Embryonic facial prominence (tissue), 1 donor: Measurements from ENCODE around the gene TEKT3.

ENCODE experiments used
- DNase-seq: peaks from one replicate; pipeline ENCODE4 v3.0.0-alpha.2; 2016; ENCODE audit errors: extremely low spot score

TEKT3 gene

DNA sequence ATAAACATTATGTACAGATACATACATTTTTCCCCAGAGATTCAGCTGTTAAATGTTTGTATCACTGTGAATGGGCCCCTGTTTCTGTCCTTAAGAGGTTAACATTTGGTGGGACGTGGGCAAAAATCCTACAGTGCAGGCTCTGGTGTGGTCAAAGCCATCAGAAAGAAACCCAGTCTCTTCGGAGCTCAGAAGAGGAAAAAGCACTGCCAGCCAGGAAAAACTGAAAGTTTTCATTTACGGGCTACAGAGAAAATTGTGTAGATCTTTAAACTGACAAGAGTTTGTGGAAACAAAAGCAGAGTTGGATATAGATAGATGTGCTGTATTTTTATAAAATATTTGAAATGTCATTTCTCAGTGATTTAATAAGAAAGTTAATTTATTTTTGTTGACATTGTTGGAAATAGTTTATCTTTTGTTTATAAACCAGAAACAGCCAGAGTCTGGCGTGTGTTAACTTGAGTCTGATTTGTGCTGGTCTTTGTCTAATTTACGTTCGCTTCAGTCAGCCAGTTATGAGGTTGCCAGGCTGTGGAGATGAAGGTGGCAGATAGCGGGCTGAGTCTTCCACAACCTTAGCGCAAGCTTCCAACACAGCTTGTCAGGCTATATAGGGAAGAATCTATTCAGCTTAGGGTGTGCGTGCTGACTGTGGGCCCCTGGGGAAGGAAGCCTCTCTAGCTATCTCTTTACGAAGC is 9.5 kb upstream of the TEKT3 start:
- no peak for DNase-seq

DNA sequence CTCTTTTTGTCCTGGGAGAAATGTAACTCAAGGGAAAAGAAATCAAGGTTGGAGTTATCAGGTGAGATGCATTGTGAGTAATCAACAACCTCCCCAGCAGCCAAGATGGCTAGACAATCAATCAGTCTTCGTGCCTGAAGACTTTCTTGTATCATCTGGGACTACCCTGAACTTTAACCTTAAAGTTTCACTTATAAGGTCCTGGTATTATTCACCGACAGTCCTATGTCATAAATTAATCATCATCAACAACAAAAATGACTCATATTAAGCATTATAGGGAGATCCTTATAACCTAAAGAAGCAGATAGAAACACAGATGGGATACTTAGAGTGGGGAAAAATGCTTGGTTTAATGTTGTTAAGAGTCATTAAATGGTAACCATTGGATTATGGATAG is 7.7 kb upstream of the TEKT3 start:
- no peak for DNase-seq

DNA sequence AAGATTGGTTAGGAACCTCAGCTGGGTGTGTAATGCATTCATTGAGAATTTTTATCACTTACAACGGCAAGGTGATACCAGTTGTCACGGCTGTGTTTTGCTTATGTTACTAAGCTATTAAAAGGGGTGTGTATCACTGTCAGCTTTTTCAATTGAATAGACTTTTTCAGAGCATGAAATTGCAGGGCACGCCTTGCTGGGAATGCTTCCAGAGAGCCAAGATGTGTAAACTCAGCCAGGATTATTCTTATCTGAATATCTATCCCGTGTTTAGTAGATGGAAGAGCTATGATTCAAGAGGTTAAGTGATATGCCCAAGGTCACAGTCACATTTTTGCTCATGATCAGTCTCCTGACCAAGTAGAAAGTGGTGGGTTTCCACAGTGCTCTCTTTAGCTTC is 6.6 kb upstream of the TEKT3 start:
- DNase-seq = no peak

DNA sequence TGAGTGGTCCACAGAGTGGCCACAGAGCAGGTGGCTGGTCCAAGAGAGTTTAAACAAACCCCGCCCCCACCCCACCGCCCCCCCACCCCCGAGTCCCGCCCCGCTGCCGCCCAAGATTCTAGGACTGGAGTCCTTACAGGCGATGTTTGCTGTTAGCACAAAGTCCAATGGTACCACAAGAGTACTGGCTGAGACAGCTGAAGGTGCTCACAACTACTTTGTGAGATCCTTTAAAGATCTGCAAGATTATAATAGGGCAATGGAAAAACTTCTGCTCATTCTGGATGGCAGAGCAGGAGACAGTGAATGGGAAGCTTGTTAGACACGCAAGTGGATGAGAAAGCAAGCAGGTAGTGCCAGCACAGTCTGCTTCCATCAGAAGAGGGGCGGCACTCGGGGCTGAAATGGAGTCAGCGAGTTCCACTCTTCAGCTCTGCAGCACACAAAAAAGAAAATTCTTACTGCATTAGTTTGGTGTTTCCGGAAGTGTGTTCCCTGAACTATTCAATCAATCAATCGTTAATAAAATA is 4.7 kb upstream of the TEKT3 start:
- DNase-seq = no peak

DNA sequence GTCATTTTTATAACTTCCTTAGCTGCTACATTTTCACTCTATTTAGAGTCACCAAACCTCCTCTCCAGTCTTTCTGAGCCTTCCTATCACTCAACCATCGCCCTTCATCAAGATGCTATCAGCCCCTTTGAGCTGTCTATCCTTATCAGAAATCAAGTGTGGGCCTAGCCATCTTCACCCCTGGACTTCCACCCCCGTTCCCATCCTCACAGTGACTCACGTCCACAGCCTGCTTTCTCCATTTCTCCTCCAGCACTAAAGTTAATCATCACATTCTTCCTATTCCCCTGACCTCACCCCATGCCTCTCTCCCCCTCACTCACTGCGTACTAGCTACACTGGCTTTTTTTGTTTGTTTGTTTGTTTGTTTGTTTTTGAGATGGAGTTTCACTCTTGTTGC is 2.4 kb upstream of the TEKT3 start:
- DNase-seq = no peak

DNA sequence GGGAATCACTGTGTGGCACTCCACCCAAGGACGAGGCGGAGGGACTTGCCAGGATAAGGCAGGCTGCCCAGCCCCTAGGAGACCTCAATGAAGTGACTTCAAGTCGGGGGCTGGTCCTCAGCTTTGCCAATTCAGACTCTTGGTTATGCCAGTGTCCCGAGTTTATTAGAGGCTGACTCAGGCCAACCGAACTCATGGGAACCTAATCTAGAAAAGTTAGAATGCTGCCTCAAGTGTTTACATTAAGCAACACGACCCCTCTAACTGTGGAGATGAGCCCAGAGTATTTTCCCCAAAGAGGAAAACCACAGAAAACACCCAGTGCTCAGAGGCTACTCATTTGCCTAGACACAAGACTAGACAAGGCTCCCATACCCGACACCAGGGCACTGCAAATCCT is 1.1 kb upstream of the TEKT3 start:
- DNase-seq = no peak

DNA sequence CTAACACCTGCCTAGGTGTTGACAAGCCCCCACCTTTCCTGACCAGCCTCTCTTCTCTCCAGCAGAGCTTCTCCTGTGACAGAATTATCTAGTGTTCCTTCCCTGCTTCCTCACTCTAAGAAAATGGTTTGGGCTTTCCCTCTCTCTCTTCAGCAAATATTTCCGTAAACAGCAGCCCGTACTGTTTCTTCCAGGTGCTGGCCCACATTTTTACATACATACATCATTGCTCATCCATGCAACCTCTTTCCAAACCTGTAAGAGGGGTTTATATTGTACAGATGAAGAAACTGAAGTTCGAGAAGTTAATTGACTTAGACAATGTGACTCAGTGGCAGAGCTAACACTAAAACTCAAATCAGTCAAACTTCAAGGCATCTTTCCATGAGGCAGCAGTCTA is 569 bp upstream of the TEKT3 start:
- no peak for DNase-seq

DNA sequence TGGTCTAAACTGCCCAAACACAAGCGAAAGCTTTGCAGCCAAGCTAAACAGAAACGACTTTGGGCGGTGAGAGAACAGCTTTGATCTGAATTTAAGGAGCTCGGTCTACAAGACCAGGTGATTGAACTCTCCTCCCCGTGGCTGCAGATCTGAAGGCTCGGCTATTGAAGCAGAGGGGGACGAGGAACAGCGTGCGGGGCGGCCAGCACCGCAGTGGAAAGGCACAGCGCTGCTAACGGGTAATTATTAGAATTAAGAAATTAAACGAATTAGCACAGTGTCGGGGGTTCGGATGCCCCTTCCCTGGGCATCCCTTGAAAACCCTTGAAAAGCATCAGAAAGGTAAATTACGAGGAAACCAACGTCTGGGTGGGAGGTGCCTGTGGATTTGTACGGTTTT is 431 bp downstream of the TEKT3 start:
- no peak for DNase-seq

DNA sequence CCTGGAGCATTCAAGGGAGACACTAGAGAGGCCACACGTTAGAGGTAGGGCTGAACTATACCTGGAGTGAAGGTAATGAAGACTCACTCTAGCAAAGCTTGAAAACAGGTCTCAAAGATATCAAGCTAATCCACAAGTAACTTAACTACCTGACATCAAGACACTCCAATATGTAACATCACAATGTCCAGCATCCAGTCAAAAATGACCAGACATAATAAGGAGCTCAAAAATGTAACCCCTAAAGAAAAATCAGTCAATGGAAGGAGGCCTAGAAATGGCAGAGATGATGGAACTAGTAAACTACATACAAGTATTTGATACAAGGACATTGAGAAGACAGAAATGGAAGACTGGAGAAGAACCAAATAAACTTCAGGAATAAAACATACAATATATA is 6.0 kb downstream of the TEKT3 start:
- DNase-seq = no peak

DNA sequence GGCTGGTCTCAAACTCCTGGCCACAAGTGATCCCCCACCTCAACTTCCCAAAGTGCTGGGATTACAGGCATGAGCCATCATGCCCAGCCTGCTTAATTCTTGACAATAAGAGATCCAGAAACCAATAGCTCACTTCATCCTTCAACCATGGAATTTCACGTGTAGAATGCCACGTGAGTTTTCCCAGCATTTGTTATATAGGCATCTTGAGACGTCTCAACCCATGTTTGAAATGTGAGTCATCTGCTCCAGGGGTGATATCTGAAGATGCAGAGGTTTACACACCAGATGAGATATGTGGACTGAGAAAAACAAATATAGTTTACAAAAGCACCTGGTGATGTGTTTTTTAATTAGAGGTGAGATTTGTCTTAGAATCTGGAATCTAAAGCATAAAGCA is 7.1 kb downstream of the TEKT3 start:
- no peak for DNase-seq

DNA sequence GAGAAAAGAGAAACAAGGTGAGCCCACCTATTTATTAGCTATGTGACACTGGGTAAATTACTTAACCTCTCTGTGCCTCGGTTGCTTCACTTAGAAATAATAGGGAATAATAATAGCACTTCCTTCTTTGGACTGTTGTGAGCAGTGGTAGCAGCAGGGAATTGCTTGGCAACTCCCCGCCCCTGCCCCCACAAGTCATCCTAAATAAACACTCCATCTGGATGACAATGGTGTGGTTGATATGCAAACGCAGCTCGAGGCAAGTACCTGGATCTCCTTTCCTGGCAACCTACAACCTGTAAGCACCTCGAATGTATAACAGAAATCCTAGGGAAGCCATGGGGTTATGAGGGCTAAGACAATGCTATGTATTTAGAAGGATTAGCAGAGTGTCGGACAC is 9.1 kb downstream of the TEKT3 start:
- no peak for DNase-seq

DNA sequence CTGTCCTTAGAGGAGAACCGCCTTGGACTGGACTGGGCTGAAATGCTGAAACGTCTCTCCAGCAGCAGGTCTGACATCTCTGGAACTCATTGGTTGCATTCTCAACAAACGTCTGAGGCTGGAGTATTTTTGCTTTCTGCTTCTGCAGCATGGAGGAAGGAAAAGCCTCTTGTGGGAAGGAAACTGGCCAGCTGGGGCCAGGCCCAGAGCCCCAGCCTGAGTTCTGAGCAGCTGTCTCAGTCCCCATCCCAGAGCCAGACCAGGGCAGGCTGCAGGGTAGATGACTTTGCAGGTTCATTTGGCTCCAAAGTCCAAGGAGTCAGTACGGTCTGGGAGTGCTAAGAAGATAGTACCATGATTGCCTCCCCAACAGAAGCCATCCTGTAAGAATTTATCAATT is 18.3 kb downstream of the TEKT3 start:
- DNase-seq = no peak

DNA sequence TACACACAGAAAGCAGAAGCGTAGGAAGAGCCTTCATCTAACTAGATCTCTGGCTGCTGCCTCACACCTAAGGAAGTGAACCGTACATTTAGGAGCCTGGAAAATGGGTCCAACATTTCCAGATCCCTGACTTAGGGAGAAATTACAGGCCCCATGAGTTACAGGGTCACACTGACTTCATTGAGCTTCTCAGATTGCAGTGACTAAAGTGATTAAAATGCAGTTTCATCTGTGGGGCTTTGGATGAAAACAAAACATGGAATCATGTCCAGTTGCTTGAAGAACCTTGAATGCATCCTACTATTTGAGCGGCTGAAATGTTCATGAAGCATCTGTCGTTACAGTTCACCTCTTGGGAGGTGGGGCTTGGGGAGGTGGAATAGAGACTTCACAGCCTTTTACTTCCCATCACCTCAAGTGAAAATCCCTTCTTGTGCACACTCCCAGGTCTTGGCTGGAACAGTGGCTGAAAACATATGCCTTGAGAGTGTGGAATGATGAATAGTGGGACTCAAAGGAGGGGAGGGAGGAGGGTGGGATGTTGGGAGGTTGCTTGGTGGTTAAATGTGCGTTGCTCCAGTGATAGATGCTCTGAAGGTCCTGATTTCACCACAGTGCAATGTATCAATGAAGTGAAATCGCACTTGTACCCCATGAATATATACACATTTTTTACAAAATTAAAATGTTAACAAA is 19.7 kb downstream of the TEKT3 start:
- DNase-seq = no peak

DNA sequence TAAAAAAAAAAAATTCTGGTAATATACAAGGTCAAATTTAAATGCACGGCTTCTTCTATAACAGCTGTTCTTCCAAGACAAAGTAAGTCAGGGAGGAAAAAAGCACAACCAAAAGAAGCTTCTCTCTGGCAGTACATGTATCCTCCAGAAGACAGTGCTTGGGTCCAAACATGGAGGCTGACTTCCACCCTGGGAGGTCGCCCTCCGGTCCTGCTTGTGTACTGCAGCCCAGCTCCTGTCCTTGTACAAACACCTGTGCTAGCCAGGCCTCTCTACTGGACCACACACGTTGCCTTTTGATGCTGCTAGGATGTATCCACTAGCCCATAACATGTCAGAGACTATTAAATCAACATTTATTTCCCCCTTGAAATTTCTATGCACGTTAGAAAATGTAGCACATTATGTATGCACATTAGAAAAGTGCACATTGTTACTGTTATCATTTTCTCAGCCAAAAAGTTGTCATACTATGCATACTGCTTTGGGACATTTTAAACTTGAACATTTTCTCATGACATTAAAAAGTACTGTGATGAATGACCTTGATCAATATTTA is 21.9 kb downstream of the TEKT3 start:
- DNase-seq = no peak

DNA sequence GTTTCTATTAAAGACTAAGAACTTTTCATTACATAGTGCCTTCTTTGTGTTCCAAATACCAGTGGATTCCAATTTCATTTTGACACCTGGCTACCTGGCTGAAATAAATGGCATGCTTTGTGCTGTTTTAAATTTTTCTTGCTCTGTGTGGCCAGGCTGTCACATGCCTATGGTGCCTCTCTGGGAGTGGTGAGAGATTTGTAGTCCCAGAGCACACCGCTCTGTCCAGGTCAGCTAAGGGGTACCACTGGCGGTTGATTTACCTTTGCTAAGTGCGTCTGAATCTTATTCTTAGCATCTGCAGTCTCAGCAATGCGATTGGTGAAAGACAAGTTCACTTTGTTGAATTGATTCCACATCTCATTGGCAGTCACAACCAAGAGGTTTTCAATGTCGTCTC is 29.4 kb downstream of the TEKT3 start:
- DNase-seq = no peak

DNA sequence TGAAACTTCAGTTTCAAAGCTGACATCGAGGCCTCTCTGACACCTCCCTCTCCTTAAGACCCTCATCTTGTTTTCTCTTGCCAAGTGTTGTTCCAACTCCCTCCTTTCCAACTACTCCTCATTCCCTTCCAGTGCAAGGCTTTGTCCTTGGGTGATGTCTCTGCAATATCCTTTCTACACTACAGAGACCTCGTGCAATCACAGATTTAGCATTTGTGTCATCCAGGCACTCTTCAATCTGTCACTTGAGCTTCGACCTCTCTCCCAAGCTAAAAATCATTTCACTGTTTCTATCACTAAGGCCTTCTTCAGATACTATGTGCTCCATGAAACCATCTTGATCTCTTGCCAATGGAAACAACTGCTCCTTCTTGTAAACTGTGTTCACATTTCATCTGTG is 31.6 kb downstream of the TEKT3 start:
- no peak for DNase-seq

DNA sequence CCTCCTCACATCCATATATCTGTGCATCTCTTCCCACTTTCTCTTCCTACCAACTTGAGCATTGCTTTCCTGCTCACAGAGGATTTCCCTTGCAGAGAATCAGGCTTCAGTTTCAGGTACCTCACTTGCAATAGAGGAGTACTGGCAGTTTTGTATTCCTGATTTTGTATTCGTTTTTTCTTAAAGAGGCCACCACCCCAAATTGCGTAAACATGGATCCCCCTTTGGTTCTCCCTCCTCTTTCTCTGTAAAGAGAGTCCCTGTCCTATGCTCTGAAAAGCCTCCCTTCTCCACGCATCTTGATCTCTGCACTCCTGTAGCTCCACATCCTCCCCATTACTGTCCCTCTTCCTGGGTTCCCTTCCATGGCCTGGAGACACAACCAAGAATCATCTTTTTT is 32.2 kb downstream of the TEKT3 start:
- DNase-seq = no peak

DNA sequence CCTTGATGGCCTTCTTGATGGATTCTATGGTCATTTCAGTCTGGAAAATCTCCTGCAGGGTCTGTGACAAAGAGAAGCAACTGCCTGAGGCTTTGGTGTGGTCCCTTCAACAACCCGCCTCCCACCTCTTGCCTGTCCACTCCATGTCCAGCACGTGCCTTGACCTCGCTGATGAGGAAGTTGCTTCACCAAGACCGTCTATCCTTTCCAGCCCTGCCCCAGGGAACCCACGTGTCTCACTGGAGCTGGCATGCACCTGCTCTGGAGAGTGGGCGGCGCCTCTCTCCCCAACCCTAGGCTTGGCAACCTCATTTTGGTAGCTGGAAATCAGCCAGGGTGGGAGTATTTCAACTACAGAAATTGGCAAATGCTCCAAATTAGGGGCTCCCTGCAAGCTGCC is 32.6 kb downstream of the TEKT3 start:
- no peak for DNase-seq

DNA sequence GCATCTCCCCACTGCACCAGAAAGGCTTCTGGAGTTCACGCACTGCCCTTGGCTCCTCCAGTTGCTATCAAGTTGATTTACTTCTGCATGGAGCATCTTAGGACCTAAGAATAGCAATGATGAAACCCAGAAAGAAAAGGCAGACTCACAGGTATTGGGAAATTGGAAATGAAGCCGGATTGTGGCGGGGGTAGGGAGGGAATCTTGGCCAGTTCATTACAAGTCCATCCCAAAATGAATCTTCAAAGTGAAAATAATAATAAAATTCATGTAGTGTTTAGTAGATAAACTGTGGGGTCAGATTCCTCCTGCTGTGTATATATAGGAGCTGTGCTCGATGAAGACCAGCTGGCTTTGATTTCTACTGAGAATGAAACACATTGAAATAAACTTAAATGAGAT is 33.7 kb downstream of the TEKT3 start:
- no peak for DNase-seq

DNA sequence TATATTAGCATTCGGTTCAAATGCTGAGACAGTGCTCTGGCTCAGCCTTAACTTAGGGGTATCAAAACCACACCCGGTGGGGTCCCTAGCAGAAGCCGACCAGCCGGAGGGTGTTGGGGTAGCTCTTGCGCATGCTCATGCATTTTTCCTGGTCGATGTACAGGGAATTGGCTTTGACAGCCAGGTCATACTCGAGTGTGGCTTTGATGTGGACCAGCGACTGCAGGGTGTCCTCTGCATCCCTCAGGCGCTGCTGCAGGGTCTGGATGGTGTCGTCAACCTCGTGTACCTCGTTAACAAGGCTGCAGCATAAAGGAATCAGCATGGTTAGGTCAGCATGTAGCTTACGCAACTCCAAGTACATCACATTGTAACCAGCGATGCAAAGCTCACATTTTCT is 37.5 kb downstream of the TEKT3 start:
- no peak for DNase-seq

DNA sequence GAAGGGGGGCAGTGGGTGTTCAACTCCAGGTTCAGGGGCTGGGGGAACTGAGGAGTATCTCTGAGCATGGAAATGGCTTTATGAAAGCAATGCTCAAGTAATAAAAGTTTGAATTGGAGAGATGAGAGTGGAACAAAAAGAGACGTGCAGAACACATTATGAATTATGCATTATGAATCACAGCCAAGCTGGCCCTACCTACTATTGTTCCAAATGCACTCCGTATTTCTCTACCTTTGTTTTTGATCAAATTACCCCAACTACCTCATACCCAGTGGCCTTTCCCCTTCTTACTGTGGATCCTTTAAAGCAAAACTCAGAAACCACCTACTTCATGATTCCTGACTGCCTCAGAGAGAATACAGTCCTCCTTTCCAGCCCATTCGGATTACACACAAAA is 38.1 kb downstream of the TEKT3 start:
- DNase-seq = no peak

DNA sequence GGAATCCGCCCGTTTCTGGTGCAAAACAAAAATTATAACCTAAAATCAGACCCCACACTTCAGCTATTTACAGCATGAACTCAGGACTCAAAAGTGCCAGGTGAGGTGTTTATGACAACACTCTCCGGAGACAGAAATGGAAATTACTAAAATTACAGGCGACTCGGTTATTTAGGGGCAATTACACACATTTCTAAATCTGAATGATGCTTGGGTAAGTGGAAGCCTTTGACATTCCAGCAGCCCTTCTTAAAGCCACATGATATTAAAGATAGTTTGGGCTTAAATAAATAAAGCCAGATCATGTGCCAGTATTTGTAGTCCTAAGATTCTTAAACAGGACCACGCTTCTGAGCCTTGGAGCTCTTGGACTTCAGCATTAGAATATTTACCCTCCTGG is 39.6 kb downstream of the TEKT3 start:
- DNase-seq = no peak

DNA sequence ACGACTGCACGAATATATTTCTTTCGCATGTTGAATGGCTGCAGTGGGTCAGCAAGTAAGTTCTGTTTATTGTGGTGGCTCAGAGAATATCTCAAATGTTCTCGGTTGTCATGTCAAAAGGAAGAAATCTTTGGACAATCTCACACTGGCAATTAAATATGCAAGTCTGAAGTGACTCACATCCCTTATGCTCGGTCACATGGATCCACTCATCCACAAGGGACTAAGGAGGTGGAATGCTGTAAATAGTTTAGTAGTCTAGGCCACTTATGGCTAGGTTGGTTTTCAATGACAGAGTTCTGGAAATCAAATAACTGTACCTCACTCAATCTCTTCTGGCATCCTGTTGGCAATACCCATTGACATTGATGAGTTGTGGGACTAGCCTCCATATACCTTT is 43.2 kb downstream of the TEKT3 start:
- no peak for DNase-seq
